Measurements from ENCODE around the gene HPCAL4.

HPCAL4 gene

GRCh38 chr1:39632682-39633417 lies 58.4 kb downstream of the HPCAL4 start:
- H3K27ac ChIP-seq = no peak overlapping the region
- no peak for DNase-seq (ENCODE audit: low read depth, low spot score)

GRCh38 chr1:39632323-39632681 lies 58.9 kb downstream of the HPCAL4 start:
- H3K27ac ChIP-seq = no peak overlapping the region
- DNase-seq (ENCODE audit: low read depth, low spot score) = no peak

- no peak for DNase-seq (ENCODE audit: low read depth, low spot score)
These were observed 59.6 kb downstream of the HPCAL4 start for GRCh38 chr1:39631361-39632322.

GRCh38 chr1:39628807-39629350 lies 62.4 kb downstream of the HPCAL4 start:
- no peak overlapping the region for H3K27ac ChIP-seq
- no peak for DNase-seq (ENCODE audit: low read depth, low spot score)

More at GRCh38 chr1:39631361-39632322, 59.6 kb downstream of the HPCAL4 start:
- no peak overlapping the region for H3K27ac ChIP-seq
